Fibroblast of lung (primary cell): ENCODE results near the gene CERKL. TPM values are rescaled to one million over a fixed set of nuclear protein-coding genes. Genes with fewer than 3 reads are reported as not detected.

Source experiments
- DNase-seq, 2 donors: peaks; one replicate each; pipeline versions ENCODE4 v3.0.0 to v3.0.0-alpha.2; 2010; ENCODE audit warnings: low read depth in 2 of 2
- H2AFZ ChIP-seq: 2 replicates; pipeline ENCODE4 v1.5.1; 2012; ENCODE audit warnings: low read length, control low read depth, inconsistent platforms
- H3K27ac ChIP-seq: 2 replicates; pipeline ENCODE4 v1.5.1; 2011; ENCODE audit warnings: low read length, control low read depth; ENCODE audit not compliant: insufficient read depth
- H3K27me3 ChIP-seq: 2 replicates; pipeline ENCODE4 v1.5.1; 2011; ENCODE audit warnings: mild to moderate bottlenecking, low read length; ENCODE audit not compliant: control insufficient read depth, insufficient read depth
- H3K36me3 ChIP-seq: 2 replicates; pipeline ENCODE4 v1.5.1; 2011; ENCODE audit warnings: low read length; ENCODE audit not compliant: control insufficient read depth, insufficient read depth
- H3K4me1 ChIP-seq: 2 replicates; pipeline ENCODE4 v1.5.1; 2011; ENCODE audit warnings: low read length; ENCODE audit not compliant: control insufficient read depth, insufficient read depth; ENCODE audit errors: extremely low read depth
- H3K4me2 ChIP-seq: 2 replicates; pipeline ENCODE4 v1.5.1; 2011; ENCODE audit warnings: low read length, control low read depth; ENCODE audit not compliant: insufficient read depth; ENCODE audit errors: extremely low read depth
- H3K4me3 ChIP-seq, 4 experiments: fragments of 200-600 bp in 1 of 4; sonication (generic) in 1 of 4; replicated peaks in 1 of 4; 2 replicates each; pipeline ENCODE4 v1.5.1; 2011 to 2016; ENCODE audit warnings: low read length in 4 of 4, low read depth in 3 of 4, mild to moderate bottlenecking in 3 of 4, control low read depth in 2 of 4, inconsistent platforms in 1 of 4, mixed read lengths in 1 of 4; ENCODE audit not compliant: insufficient read depth in 1 of 4; ENCODE audit errors: control extremely low read depth in 1 of 4
- H3K79me2 ChIP-seq: 2 replicates; pipeline ENCODE4 v1.5.1; 2012; ENCODE audit warnings: mild to moderate bottlenecking, low read length, inconsistent platforms; ENCODE audit not compliant: control insufficient read depth, insufficient read depth
- H3K9ac ChIP-seq: 2 replicates; pipeline ENCODE4 v1.5.1; 2011; ENCODE audit warnings: mild to moderate bottlenecking, low read length, control low read depth; ENCODE audit not compliant: insufficient read depth
- H3K9me3 ChIP-seq: 2 replicates; pipeline ENCODE4 v1.5.1; 2012; ENCODE audit warnings: low read depth, low read length; ENCODE audit not compliant: control insufficient read depth, insufficient read depth
- H4K20me1 ChIP-seq: 2 replicates; pipeline ENCODE4 v1.5.1; 2011; ENCODE audit warnings: low read length; ENCODE audit not compliant: control insufficient read depth, insufficient read depth; ENCODE audit errors: extremely low read depth
- CTCF ChIP-seq, 2 donors: IDR thresholded peaks in 1 of 2; conservative IDR thresholded peaks in 1 of 2; 1 replicate in 1 of 2; 2 replicates in 1 of 2; pipeline ENCODE4 v1.5.1; 2011 to 2012; ENCODE audit warnings: low read length in 2 of 2, control low read depth in 1 of 2, inconsistent platforms in 1 of 2, low read depth in 1 of 2, mild to moderate bottlenecking in 1 of 2
- EZH2 ChIP-seq: IDR thresholded peaks from 2 replicates; pipeline ENCODE4 v1.5.1; 2012; ENCODE audit warnings: low read length, control low read depth, mild to moderate bottlenecking; ENCODE audit errors: missing control alignments
- polyA plus RNA-seq, 2 donors: library from polyadenylated mRNA; depleted of rRNA in 1 of 2; stranded (reverse) in 1 of 2; unstranded in 1 of 2; fragments of >200 nt; gene quantifications; 2 replicates each; pipeline ENCODE4 v1.2.1, GENCODE V29; 2011 to 2012; ENCODE audit warnings: missing spikeins in 1 of 2
- total RNA-seq: library from RNA; depleted of rRNA; stranded (reverse); fragments of >200 nt; gene quantifications from 2 replicates; pipeline ENCODE4 v1.2.1, GENCODE V29; 2014

The CERKL gene
- total and polyA plus RNA-seq, 2 donors (not counting 1 experiment from before 2014, with no cell fraction given): 0.17 TPM; not detected in 1

- DNase-seq: no peak
- Histone ChIP-seq H3K4me1 (no peaks in the 10 kb centered on the region), H4K20me1 (no peaks in the 10 kb centered on the region), H2AFZ (no peak overlapping the region), H3K27me3 (no peaks in the 10 kb centered on the region), H3K9me3 (no peaks in the 10 kb centered on the region), H3K36me3 (no peaks in the 10 kb centered on the region), H3K27ac (no peak overlapping the region), H3K9ac (no peak overlapping the region), H3K4me2 (no peak overlapping the region), H3K79me2 (no peaks in the 10 kb centered on the region), H3K4me3 (no peak overlapping the region)
- no peak for TF ChIP-seq EZH2
- TF ChIP-seq CTCF (conservative IDR thresholded peaks at IDR 0.05 in 1 of 2, IDR thresholded peaks at IDR 0.05 in 1 of 2; ENCODE audit: low read depth in 1 of 2, low read length in 2 of 2): no peak
Measured at GRCh38 chr2:181527058-181527457, 129.8 kb downstream of the CERKL start.

- H3K4me2 ChIP-seq: no peak overlapping the region
- H3K4me1 ChIP-seq: no peaks in the 10 kb centered on the region
- no peaks in the 10 kb centered on the region for H4K20me1 ChIP-seq
- H3K4me3 ChIP-seq: no peak overlapping the region
- H3K9ac ChIP-seq: no peak overlapping the region
- H3K36me3 ChIP-seq: no peaks in the 10 kb centered on the region
- no peaks in the 10 kb centered on the region for H3K9me3 ChIP-seq
- TF ChIP-seq CTCF (conservative IDR thresholded peaks at IDR 0.05 in 1 of 2, IDR thresholded peaks at IDR 0.05 in 1 of 2; ENCODE audit: low read depth in 1 of 2, low read length in 2 of 2) (no peak), EZH2 (no peak)
- DNase-seq: no peak
- no peak overlapping the region for H2AFZ ChIP-seq
- H3K27ac ChIP-seq: no peak overlapping the region
- no peaks in the 10 kb centered on the region for H3K79me2 ChIP-seq
- no peaks in the 10 kb centered on the region for H3K27me3 ChIP-seq
Measured at GRCh38 chr2:181526014-181526413, 130.9 kb downstream of the CERKL start.

GRCh38 chr2:181523756-181524155 lies 133.1 kb downstream of the CERKL start:
- Histone ChIP-seq H3K4me2 (no peak overlapping the region), H4K20me1 (no peaks in the 10 kb centered on the region), H3K9me3 (no peaks in the 10 kb centered on the region), H3K27me3 (no peaks in the 10 kb centered on the region), H3K4me1 (no peaks in the 10 kb centered on the region), H3K36me3 (peaks cover 2% of the 10 kb centered on the region), H3K4me3 (no peak overlapping the region), H3K27ac (no peak overlapping the region), H2AFZ (no peak overlapping the region), H3K79me2 (no peaks in the 10 kb centered on the region), H3K9ac (no peak overlapping the region)
- DNase-seq: no peak
- no peak for TF ChIP-seq CTCF (conservative IDR thresholded peaks at IDR 0.05 in 1 of 2, IDR thresholded peaks at IDR 0.05 in 1 of 2; ENCODE audit: low read depth in 1 of 2, low read length in 2 of 2)
- TF ChIP-seq EZH2: no peak
